ENCODE data around the gene PACSIN2.

- TF ChIP-seq CTCF (IDR thresholded peaks at IDR 0.05) (no peak), POLR2A (IDR thresholded peaks at IDR 0.05) (no peak)
Measured at GRCh38 chr22:43031617-43032016, 16.7 kb upstream of the PACSIN2 start.

Data from breast epithelium (tissue), 3 donors.